ENCODE results near the gene KHSRP.

GRCh38 chr19:6384381-6384780 lies 40.2 kb downstream of the KHSRP start:
- no peak for TF ChIP-seq CTCF (IDR thresholded peaks at IDR 0.05)
- no peak for TF ChIP-seq ZFX (IDR thresholded peaks at IDR 0.05; ENCODE audit: borderline replicate concordance)
